Measurements from ENCODE around the gene LONP1. TPM values are rescaled to one million over a fixed set of nuclear protein-coding genes. Genes with fewer than 3 reads are reported as not detected.
"Not testable (repeated sequence)": the region's sequence is repeated elsewhere in the genome, so short reads cannot be mapped to it uniquely, and the experiment has no call there.

LONP1 gene
- total RNA-seq, 4 donors from 2014 or later = 42.1 to 57.4 (median 47.7) TPM

- TF ChIP-seq EP300 (IDR thresholded peaks at IDR 0.05) = no peak
- TF ChIP-seq, protein P1, sequence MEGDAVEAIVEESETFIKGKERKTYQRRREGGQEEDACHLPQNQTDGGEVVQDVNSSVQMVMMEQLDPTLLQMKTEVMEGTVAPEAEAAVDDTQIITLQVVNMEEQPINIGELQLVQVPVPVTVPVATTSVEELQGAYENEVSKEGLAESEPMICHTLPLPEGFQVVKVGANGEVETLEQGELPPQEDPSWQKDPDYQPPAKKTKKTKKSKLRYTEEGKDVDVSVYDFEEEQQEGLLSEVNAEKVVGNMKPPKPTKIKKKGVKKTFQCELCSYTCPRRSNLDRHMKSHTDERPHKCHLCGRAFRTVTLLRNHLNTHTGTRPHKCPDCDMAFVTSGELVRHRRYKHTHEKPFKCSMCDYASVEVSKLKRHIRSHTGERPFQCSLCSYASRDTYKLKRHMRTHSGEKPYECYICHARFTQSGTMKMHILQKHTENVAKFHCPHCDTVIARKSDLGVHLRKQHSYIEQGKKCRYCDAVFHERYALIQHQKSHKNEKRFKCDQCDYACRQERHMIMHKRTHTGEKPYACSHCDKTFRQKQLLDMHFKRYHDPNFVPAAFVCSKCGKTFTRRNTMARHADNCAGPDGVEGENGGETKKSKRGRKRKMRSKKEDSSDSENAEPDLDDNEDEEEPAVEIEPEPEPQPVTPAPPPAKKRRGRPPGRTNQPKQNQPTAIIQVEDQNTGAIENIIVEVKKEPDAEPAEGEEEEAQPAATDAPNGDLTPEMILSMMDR (IDR thresholded peaks at IDR 0.05) = no peak
- Histone ChIP-seq H3K36me3 (peaks cover 61% of the 10 kb centered on the region), H3K27me3 (no peaks in the 10 kb centered on the region), H3K4me3 (no peak overlapping the region), H3K27ac (no peak overlapping the region), H3K4me1 (peaks cover 28% of the 10 kb centered on the region), H3K9me3 (no peaks in the 10 kb centered on the region)
- WGBS = 67% methylated on average over 1 of the region's 7 CpGs
- no peak for DNase-seq (ENCODE audit: low spot score in 2 of 2)
These were observed 27.2 kb downstream of the LONP1 start for GRCh38 chr19:5692723-5693194.

DNA sequence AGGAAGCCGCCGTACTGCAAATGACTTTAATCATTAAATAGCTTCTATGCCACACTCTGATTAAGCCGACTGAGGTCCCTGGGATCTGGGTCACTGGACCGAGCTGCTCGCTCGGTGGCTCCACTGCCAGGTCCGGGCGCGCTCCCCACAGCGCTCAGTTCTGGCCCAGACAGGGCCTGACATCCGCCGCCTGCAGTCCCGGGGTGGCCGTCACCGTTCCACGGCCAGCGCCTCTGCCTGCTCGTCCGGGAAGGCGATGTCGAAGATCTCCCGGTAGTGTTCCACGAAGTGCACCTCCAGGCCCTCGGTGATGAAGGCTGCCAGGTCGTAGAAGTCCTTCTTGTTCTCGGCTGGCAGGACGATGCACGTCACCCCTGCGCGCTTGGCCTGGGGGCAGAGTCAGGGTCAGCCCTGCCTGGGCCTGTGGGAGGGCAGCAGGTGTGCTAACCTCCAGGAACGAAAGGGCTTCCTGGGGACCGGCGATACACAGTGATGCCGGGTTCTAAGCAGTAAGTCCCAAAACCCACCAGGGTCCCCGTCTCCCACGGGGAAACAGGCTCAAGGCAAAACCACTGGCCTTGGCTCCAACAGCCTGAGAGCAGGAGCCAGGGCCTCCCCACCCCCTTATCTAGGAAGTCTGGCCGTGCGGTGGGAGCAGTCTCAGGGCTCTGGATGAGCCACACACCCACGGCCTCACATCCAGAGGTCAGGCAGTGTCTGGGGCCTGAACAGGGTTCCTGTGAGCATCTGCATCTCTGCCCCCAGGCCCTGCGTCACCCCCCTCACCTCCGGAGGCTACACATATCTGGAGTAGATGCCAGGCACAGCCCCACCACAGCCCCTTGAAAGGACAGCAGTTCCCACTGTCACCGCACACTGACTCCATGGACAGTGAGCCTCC is 27.9 kb downstream of the LONP1 start:
- peak overlapping the region; percentile 91 for H3K27ac ChIP-seq
- DNase-seq (ENCODE audit: low spot score in 2 of 2) = no peak
- no peaks in the 10 kb centered on the region for H3K27me3 ChIP-seq
- no peaks in the 10 kb centered on the region for H3K9me3 ChIP-seq
- H3K36me3 ChIP-seq = peaks cover 54% of the 10 kb centered on the region
- TF ChIP-seq POLR2AphosphoS5 (IDR thresholded peaks at IDR 0.05) = no peak
- H3K4me1 ChIP-seq = peaks cover 33% of the 10 kb centered on the region
- 100% methylated on average over 2 of the region's 42 CpGs for WGBS
- peak overlapping the region; percentile 71 for H3K4me3 ChIP-seq

DNA sequence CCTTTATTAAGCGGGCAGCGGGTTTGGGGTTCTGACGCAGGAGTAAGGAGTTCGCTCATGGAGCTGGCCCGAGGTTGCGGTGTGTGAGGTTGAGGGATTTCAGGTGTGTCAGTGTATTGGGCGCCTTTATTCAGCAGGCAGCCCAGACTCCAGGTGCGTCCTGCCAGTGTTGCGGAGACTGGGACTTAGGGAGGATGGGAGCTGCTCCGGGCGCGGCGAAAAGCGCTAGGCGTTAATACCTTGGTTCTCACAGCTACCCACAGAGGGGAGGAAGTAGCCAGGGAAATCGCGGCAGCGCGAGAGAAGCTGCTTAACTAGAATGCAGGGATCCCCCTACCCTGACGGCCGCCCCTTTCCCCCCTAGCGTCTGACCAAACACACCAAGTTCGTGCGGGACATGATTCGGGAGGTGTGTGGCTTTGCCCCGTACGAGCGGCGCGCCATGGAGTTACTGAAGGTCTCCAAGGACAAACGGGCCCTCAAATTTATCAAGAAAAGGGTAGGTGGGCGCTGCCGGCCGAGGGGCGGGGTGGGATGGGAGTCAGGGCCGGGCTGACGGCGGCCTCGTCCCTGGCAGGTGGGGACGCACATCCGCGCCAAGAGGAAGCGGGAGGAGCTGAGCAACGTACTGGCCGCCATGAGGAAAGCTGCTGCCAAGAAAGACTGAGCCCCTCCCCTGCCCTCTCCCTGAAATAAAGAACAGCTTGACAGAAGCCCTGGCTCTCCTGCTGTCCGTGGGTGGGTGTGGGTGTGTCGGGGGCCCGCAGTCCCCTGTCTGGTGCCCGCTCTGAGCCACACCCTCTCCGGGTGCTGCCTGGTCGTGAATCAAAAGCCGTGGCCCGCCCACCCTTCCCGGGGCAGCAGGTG is 28.8 kb downstream of the LONP1 start:
- 3% methylated on average over 24 of the region's 54 CpGs for WGBS
- peak in 1 of 2 donors; percentile 86 for DNase-seq (ENCODE audit: low spot score in 2 of 2)
- Histone ChIP-seq H3K27me3 (no peaks in the 10 kb centered on the region), H3K4me3 (peak overlapping the region; percentile 71), H3K9me3 (no peaks in the 10 kb centered on the region), H3K27ac (peak overlapping the region; percentile 91), H3K4me1 (peaks cover 42% of the 10 kb centered on the region), H3K36me3 (peaks cover 46% of the 10 kb centered on the region)
- no peak for TF ChIP-seq EP300 (IDR thresholded peaks at IDR 0.05)
- TF ChIP-seq, protein P1 (IDR thresholded peaks at IDR 0.05) = no peak
- no peak for TF ChIP-seq POLR2A (IDR thresholded peaks at IDR 0.05)
- no peak for TF ChIP-seq POLR2AphosphoS5 (IDR thresholded peaks at IDR 0.05)

DNA sequence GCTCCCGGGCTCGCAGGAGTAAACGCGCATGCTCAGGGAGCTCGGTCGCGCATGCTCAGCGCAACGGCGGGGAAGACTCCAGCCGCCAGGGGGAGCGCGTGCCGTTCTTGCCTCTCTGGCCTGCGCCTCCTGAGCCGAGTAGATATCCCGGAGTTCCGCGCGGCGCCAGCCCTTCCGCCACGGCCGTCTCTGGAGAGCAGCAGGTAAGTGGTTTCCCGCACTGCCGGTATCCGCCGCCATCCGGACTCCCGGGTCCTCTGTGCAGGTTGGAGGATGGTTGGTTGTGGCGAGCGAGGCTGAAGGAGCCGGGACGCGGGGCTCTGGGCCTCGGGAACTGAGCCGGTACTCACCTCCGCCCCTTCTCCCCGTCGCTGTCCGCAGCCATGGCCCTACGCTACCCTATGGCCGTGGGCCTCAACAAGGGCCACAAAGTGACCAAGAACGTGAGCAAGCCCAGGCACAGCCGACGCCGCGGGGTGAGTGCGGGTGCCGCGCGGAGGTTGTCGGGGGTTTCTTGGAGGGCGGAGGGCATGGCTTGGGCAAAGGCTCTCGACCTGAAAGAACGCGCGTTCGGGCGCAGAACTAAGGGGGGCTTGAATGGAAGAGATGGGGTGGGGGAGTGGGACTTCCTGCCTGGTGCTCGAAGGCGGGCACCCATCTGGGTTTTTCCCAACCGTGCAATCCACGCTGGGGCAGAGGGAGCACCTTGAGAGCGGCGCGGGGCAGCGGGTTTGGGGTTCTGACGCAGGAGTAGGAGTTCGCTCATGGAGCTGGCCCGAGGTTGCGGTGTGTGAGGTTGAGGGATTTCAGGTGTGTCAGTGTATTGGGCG is 29.6 kb downstream of the LONP1 start, which contains the start of gene RPL36:
Gene RPL36, plus strand, starts transcription at position 171 of the 830 bp plus-strand sequence. Its CDS starts 213 bp downstream, at position 384.
- H3K4me3 ChIP-seq = peak within 1 kb of the TSS; percentile 71
- no peaks in the 10 kb centered on the region for H3K9me3 ChIP-seq
- H3K36me3 ChIP-seq = peaks cover 37% of the 10 kb centered on the region
- peaks cover 44% of the 10 kb centered on the region for H3K4me1 ChIP-seq
- TF ChIP-seq, protein P1 (IDR thresholded peaks at IDR 0.05) = peak; percentile 97 to 99
- TF ChIP-seq POLR2A (IDR thresholded peaks at IDR 0.05) = peak; percentile 77 to 78
- no peak for TF ChIP-seq EP300 (IDR thresholded peaks at IDR 0.05)
- peak; percentile 83 to 96 (median 89) for TF ChIP-seq POLR2AphosphoS5 (IDR thresholded peaks at IDR 0.05)
- WGBS = 0% methylated on average over 1 of the region's 73 CpGs
- peak within 1 kb of the TSS; percentile 91 for H3K27ac ChIP-seq
- peak; percentile 98 to 99 for DNase-seq (ENCODE audit: low spot score in 2 of 2)
- no peaks in the 10 kb centered on the region for H3K27me3 ChIP-seq

- H3K4me3 ChIP-seq; DNase-seq (ENCODE audit: low spot score in 2 of 2); H3K27ac ChIP-seq; H3K9me3 ChIP-seq; H3K27me3 ChIP-seq: not testable (repeated sequence)
- Histone ChIP-seq H3K36me3 (peaks cover 17% of the 10 kb centered on the region), H3K4me1 (peaks cover 44% of the 10 kb centered on the region)
- WGBS = 89% methylated on average over 13 of the region's 13 CpGs
These were observed 31.6 kb downstream of the LONP1 start for GRCh38 chr19:5688262-5688881.
